Measurements from ENCODE around the gene STAG1.
"Not testable (repeated sequence)": the region's sequence is repeated elsewhere in the genome, so short reads cannot be mapped to it uniquely, and the experiment has no call there.

Gene STAG1

GRCh38 chr3:136490646-136491405 is 261.4 kb downstream of the STAG1 start:
- no peak for DNase-seq

GRCh38 chr3:136485777-136486176 is 266.4 kb downstream of the STAG1 start:
- DNase-seq = no peak

GRCh38 chr3:136476280-136476679 is 275.9 kb downstream of the STAG1 start:
- no peak for DNase-seq

- DNase-seq = not testable (repeated sequence)
Observed at GRCh38 chr3:136474876-136475275, 277.3 kb downstream of the STAG1 start.

GRCh38 chr3:136473716-136474326 is 278.4 kb downstream of the STAG1 start:
- no peak for DNase-seq

- DNase-seq = no peak
Observed at GRCh38 chr3:136465296-136465695, 286.9 kb downstream of the STAG1 start.

GRCh38 chr3:136464502-136464901 is 287.7 kb downstream of the STAG1 start:
- DNase-seq = no peak

GRCh38 chr3:136463170-136463569 is 289.0 kb downstream of the STAG1 start:
- DNase-seq = no peak

- no peak for DNase-seq
Observed at GRCh38 chr3:136457793-136458192, 294.4 kb downstream of the STAG1 start.

- DNase-seq = no peak
Observed at GRCh38 chr3:136456196-136456595, 296.0 kb downstream of the STAG1 start.

GRCh38 chr3:136444581-136444980 is 307.6 kb downstream of the STAG1 start:
- DNase-seq = no peak

GRCh38 chr3:136437043-136437442 is 315.1 kb downstream of the STAG1 start:
- DNase-seq = no peak

- DNase-seq = no peak
Observed at GRCh38 chr3:136434429-136434828, 317.7 kb downstream of the STAG1 start.

- DNase-seq = no peak
Observed at GRCh38 chr3:136432685-136433084, 319.5 kb downstream of the STAG1 start.

GRCh38 chr3:136428167-136428566 is 324.0 kb downstream of the STAG1 start:
- DNase-seq = no peak

GRCh38 chr3:136427236-136427635 is 324.9 kb downstream of the STAG1 start:
- no peak for DNase-seq

- no peak for DNase-seq
Observed at GRCh38 chr3:136414476-136414875, 337.7 kb downstream of the STAG1 start.

GRCh38 chr3:136412307-136412706 is 339.9 kb downstream of the STAG1 start:
- no peak for DNase-seq

- DNase-seq = no peak
Observed at GRCh38 chr3:136409549-136409948, 342.6 kb downstream of the STAG1 start.

- no peak for DNase-seq
Observed at GRCh38 chr3:136404056-136404455, 348.1 kb downstream of the STAG1 start.

GRCh38 chr3:136396916-136397315 is 355.3 kb downstream of the STAG1 start:
- no peak for DNase-seq

GRCh38 chr3:136390574-136390973 is 361.6 kb downstream of the STAG1 start:
- DNase-seq = no peak

- no peak for DNase-seq
Observed at GRCh38 chr3:136387031-136387430, 365.1 kb downstream of the STAG1 start.

- DNase-seq = no peak
Observed at GRCh38 chr3:136385457-136385856, 366.7 kb downstream of the STAG1 start.

- no peak for DNase-seq
Observed at GRCh38 chr3:136381051-136381450, 371.1 kb downstream of the STAG1 start.
